T-helper 17 cell (primary cell): Measurements from ENCODE around the gene STARD10. TPM values are rescaled to one million over a fixed set of nuclear protein-coding genes. Genes with fewer than 3 reads are reported as not detected.

Experiments used
- ATAC-seq: fragments of 150-1000 bp; cut with Tn5 transposase; 2 replicates; pipeline ENCODE4 v1.10.0; 2021; ENCODE audit warnings: mild to moderate bottlenecking, moderate library complexity
- DNase-seq, 3 donors: peaks; one replicate each; pipeline versions ENCODE4 v3.0.0 to v3.0.0-alpha.2; 2020 to 2021
- H3K9me3 ChIP-seq: one replicate; pipeline ENCODE4 v1.7.0; 2013; ENCODE audit warnings: low read length, mild to moderate bottlenecking; ENCODE audit not compliant: control insufficient read depth, poor library complexity, severe bottlenecking
- H3K27ac Mint-ChIP-seq: one replicate; pipeline ENCODE4 v1.8.0; 2022; ENCODE audit warnings: mild to moderate bottlenecking, moderate library complexity, mixed read lengths
- H3K27me3 Mint-ChIP-seq: one replicate; pipeline ENCODE4 v1.8.0; 2022; ENCODE audit warnings: mixed read lengths
- H3K36me3 Mint-ChIP-seq: one replicate; pipeline ENCODE4 v1.8.0; 2022; ENCODE audit warnings: low read depth, mixed read lengths
- H3K4me1 Mint-ChIP-seq: one replicate; pipeline ENCODE4 v1.8.0; 2022; ENCODE audit warnings: mild to moderate bottlenecking, mixed read lengths
- H3K4me3 Mint-ChIP-seq: one replicate; pipeline ENCODE4 v1.8.0; 2022; ENCODE audit warnings: mild to moderate bottlenecking, moderate library complexity, mixed read lengths
- total RNA-seq, 4 donors: library from RNA in 2 of 4; stranded (reverse) in 2 of 4; gene quantifications; one replicate each; pipeline ENCODE4 v1.2.3 and lab custom pipeline; 2022 to 2026

Gene STARD10
- total RNA-seq, 2 donors from 2014 or later = 12.9 to 17.7 TPM

DNA sequence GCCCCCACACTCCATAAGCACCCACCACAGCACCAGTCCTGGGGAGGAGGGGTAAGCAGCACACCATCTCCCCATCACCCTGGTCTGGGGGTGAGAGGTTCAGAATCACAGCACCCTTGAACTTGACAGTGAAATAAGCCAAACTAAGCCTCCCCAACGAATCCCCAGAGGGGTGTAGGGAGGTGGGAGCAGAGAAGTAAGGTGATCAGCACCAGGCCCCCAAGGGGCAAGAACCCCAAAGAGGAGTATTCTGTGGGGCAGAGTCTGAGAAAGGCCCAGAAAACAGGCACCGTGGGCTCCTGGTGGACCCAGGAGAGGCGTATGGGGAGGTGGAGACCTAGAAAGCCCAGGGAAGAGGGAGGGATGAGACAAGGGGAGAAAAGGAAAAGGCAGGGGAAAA is 72.6 kb downstream of the STARD10 start:
- DNase-seq (no peak), ATAC-seq (no peak)
- Mint-ChIP-seq H3K27me3 (no peaks in the 10 kb centered on the region), H3K36me3 (peaks cover 5% of the 10 kb centered on the region), H3K4me1 (peaks cover 49% of the 10 kb centered on the region), H3K4me3 (peak overlapping the region; percentile 98), H3K27ac (peak overlapping the region; percentile 100)
- H3K9me3 ChIP-seq = no peaks in the 10 kb centered on the region

- no peak for DNase-seq
- peak overlapping the region; percentile 100 for H3K27ac Mint-ChIP-seq
- H3K4me1 Mint-ChIP-seq = peaks cover 48% of the 10 kb centered on the region
- no peaks in the 10 kb centered on the region for H3K9me3 ChIP-seq
- no peak for ATAC-seq
- H3K36me3 Mint-ChIP-seq = peaks cover 5% of the 10 kb centered on the region
- peak overlapping the region; percentile 98 for H3K4me3 Mint-ChIP-seq
- no peaks in the 10 kb centered on the region for H3K27me3 Mint-ChIP-seq
Measured at GRCh38 chr11:72720784-72721183, 73.1 kb downstream of the STARD10 start.

DNA sequence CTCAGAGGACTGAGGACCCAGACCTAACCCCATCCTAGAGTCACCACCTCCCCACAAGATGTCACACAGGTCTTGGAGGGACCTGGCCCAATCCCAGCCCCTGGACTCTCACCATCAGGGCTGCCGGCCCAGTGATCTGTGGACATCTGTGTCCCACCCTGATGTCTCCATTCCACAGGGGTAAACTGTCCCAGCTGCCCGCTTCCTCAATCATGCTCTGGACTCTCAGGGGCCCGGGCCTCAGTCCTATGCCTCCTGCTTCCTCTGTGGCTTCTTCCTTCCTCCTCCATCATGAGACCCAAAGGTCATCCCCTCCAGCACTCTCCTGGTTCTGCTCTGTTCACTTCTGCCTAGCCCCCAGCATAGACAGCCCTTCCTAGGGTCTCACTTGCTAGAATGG is 73.8 kb downstream of the STARD10 start:
- no peaks in the 10 kb centered on the region for H3K27me3 Mint-ChIP-seq
- peaks cover 44% of the 10 kb centered on the region for H3K4me1 Mint-ChIP-seq
- H3K9me3 ChIP-seq = no peaks in the 10 kb centered on the region
- peak overlapping the region; percentile 98 for H3K4me3 Mint-ChIP-seq
- peaks cover 5% of the 10 kb centered on the region for H3K36me3 Mint-ChIP-seq
- peak overlapping the region; percentile 100 for H3K27ac Mint-ChIP-seq
- no peak for ATAC-seq
- DNase-seq = no peak

- H3K4me1 Mint-ChIP-seq = peaks cover 46% of the 10 kb centered on the region
- peak overlapping the region; percentile 98 for H3K4me3 Mint-ChIP-seq
- peaks cover 5% of the 10 kb centered on the region for H3K36me3 Mint-ChIP-seq
- ATAC-seq (no peak), DNase-seq (no peak)
- no peaks in the 10 kb centered on the region for H3K27me3 Mint-ChIP-seq
- H3K9me3 ChIP-seq = no peaks in the 10 kb centered on the region
- peak overlapping the region; percentile 100 for H3K27ac Mint-ChIP-seq
Measured at GRCh38 chr11:72719551-72719950, 74.3 kb downstream of the STARD10 start.

DNA sequence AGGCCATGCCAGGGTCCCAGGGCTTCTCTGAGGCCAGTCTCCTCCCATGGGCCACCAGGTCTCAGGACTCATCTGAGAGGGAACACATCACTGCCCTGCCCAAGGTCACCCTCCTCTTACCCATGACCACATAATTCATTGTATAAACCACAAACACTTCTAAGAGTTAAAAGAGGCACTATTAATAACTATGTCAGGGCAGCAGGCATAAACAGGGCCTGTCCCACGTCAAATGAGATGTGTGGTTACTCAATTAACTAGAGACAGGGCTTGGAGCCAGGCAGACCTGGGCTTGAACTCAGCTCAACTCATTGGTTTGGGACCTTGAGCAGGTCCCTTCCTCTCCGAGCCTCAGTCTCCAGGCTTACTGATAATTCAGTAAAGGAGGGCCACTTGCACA is 74.7 kb downstream of the STARD10 start:
- peak overlapping the region; percentile 100 for H3K27ac Mint-ChIP-seq
- no peaks in the 10 kb centered on the region for H3K9me3 ChIP-seq
- H3K4me1 Mint-ChIP-seq = peaks cover 46% of the 10 kb centered on the region
- H3K36me3 Mint-ChIP-seq = peaks cover 5% of the 10 kb centered on the region
- no peaks in the 10 kb centered on the region for H3K27me3 Mint-ChIP-seq
- ATAC-seq (no peak), DNase-seq (no peak)
- peak overlapping the region; percentile 98 for H3K4me3 Mint-ChIP-seq

DNA sequence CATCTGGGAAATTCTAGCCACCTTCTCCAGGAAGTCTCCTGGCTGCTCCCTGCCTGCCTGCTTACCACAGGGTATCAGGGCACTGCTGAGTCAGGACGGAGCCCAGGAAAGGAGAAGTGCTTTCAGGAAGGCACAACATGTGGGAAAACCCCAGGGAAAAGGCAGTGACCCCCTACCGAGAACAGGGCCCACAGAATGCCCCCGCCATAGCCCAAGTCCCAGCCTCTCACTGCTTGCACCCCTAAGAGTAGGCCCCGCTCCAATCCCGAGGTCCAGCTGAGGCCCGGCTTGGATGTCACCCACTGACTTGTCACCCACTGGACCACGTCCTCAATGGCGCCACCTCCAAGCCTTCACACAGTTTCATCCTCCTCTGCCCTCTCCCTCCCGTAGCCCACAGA is 75.7 kb downstream of the STARD10 start:
- H3K4me3 Mint-ChIP-seq = no peak overlapping the region
- no peaks in the 10 kb centered on the region for H3K9me3 ChIP-seq
- DNase-seq (no peak), ATAC-seq (no peak)
- H3K36me3 Mint-ChIP-seq = peaks cover 5% of the 10 kb centered on the region
- peaks cover 46% of the 10 kb centered on the region for H3K4me1 Mint-ChIP-seq
- no peaks in the 10 kb centered on the region for H3K27me3 Mint-ChIP-seq
- peak overlapping the region; percentile 100 for H3K27ac Mint-ChIP-seq

- peaks cover 5% of the 10 kb centered on the region for H3K36me3 Mint-ChIP-seq
- H3K4me3 Mint-ChIP-seq = no peak overlapping the region
- no peaks in the 10 kb centered on the region for H3K27me3 Mint-ChIP-seq
- no peaks in the 10 kb centered on the region for H3K9me3 ChIP-seq
- DNase-seq (no peak), ATAC-seq (no peak)
- peaks cover 43% of the 10 kb centered on the region for H3K4me1 Mint-ChIP-seq
- H3K27ac Mint-ChIP-seq = no peak overlapping the region
Measured at GRCh38 chr11:72716788-72717435, 76.9 kb downstream of the STARD10 start.

GRCh38 chr11:72716290-72716689 is 77.6 kb downstream of the STARD10 start:
- Mint-ChIP-seq H3K27ac (no peak overlapping the region), H3K4me1 (peaks cover 37% of the 10 kb centered on the region), H3K27me3 (no peaks in the 10 kb centered on the region), H3K36me3 (peaks cover 5% of the 10 kb centered on the region), H3K4me3 (no peak overlapping the region)
- no peak for ATAC-seq
- H3K9me3 ChIP-seq = no peaks in the 10 kb centered on the region
- no peak for DNase-seq

DNA sequence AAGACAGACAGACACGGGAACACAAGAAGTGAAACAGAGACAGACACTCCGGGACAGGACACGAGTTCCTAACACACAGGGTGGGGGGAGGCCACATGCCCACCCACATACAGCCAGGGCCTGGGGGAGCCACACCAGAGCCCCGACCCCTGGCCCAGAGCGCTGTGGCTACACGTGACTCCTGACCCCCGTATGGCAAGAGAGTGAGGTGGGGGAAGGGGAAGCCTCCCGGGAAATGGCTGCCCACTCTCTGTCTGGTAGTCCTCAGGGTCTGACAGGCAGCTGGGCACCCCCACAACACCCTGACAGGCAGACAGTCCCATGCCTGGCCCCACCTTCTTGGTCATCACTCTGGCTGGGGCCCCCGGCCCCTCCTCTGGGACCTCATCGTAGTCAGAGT is 81.0 kb downstream of the STARD10 start:
- peaks cover 17% of the 10 kb centered on the region for H3K4me1 Mint-ChIP-seq
- H3K4me3 Mint-ChIP-seq = no peak overlapping the region
- peak overlapping the region; percentile 71 for H3K27ac Mint-ChIP-seq
- H3K36me3 Mint-ChIP-seq = peaks cover 4% of the 10 kb centered on the region
- ATAC-seq (no peak), DNase-seq (no peak)
- no peaks in the 10 kb centered on the region for H3K27me3 Mint-ChIP-seq
- H3K9me3 ChIP-seq = no peaks in the 10 kb centered on the region

GRCh38 chr11:72712168-72712751 is 81.6 kb downstream of the STARD10 start:
- H3K9me3 ChIP-seq = no peaks in the 10 kb centered on the region
- ATAC-seq = no peak
- Mint-ChIP-seq H3K36me3 (peaks cover 6% of the 10 kb centered on the region), H3K4me1 (peaks cover 21% of the 10 kb centered on the region), H3K4me3 (no peak overlapping the region), H3K27ac (peak overlapping the region; percentile 71), H3K27me3 (no peaks in the 10 kb centered on the region)
- no peak for DNase-seq

- H3K9me3 ChIP-seq = no peaks in the 10 kb centered on the region
- H3K27me3 Mint-ChIP-seq = no peaks in the 10 kb centered on the region
- H3K4me3 Mint-ChIP-seq = no peak overlapping the region
- H3K4me1 Mint-ChIP-seq = peaks cover 21% of the 10 kb centered on the region
- H3K27ac Mint-ChIP-seq = peak overlapping the region; percentile 74
- ATAC-seq (no peak), DNase-seq (no peak)
- H3K36me3 Mint-ChIP-seq = peaks cover 8% of the 10 kb centered on the region
Measured at GRCh38 chr11:72711141-72711540, 82.7 kb downstream of the STARD10 start.

GRCh38 chr11:72710278-72710677 is 83.6 kb downstream of the STARD10 start:
- H3K36me3 Mint-ChIP-seq = peaks cover 9% of the 10 kb centered on the region
- no peak for ATAC-seq
- DNase-seq = no peak
- peaks cover 22% of the 10 kb centered on the region for H3K4me1 Mint-ChIP-seq
- no peaks in the 10 kb centered on the region for H3K27me3 Mint-ChIP-seq
- H3K4me3 Mint-ChIP-seq = no peak overlapping the region
- H3K9me3 ChIP-seq = no peaks in the 10 kb centered on the region
- H3K27ac Mint-ChIP-seq = peak overlapping the region; percentile 74

DNA sequence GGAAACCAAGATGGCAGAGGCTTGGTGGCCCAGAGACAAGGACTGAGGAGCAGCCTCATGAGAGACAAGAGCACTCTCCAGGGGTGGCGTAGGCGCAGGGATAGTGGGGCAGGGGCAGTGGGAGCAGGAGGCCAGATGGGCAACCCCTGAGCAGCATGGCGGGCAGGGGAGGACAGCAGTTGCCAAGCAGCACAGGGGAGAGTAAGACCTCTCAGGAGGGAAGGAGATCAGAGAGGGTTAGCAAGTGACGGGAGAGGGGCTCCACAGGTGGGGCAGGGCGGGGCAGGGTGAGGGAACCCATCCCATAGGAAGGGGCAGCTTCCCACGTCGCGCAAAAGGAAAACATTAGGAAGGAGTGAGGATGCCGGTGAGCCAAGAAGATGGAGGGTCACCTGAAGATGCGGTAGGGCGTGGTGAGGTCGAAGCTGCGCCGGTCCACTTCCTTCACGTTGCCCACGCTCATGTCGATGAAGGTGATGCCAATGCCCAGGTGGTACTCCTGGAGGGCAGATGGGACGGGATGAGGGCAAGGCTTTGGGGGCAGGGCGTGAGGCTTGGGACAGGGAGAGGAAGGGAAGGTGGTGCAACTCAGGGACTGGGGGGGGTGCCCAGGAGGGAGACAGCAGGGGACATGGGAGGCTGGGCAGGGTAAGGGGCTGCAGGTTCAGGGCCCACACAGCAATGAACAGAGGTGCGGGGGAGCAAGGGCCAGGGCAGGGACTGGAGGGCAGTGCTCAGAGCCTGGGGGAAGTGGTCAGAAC is 84.2 kb downstream of the STARD10 start:
- H3K9me3 ChIP-seq = no peaks in the 10 kb centered on the region
- ATAC-seq (no peak), DNase-seq (no peak)
- Mint-ChIP-seq H3K27ac (peak overlapping the region; percentile 79), H3K36me3 (peaks cover 9% of the 10 kb centered on the region), H3K4me3 (no peak overlapping the region), H3K27me3 (no peaks in the 10 kb centered on the region), H3K4me1 (peaks cover 17% of the 10 kb centered on the region)
